Neural progenitor cell (in vitro differentiated cells): Measurements from ENCODE around the gene DCTN5. TPM values are rescaled to one million over a fixed set of nuclear protein-coding genes. Genes with fewer than 3 reads are reported as not detected.

Source experiments
- DNase-seq: peaks from one replicate; pipeline ENCODE4 v3.0.0-alpha.2; 2016; ENCODE audit warnings: low spot score
- H2AFZ ChIP-seq: fragments of 200-600 bp; sonication (generic); replicated peaks from 2 replicates; pipeline ENCODE4 v1.6.1; 2016; ENCODE audit warnings: antibody characterized with exemption
- H3F3A ChIP-seq: fragments of 200-600 bp; sonication (generic); 2 replicates; pipeline ENCODE4 v1.6.1; 2016; ENCODE audit warnings: antibody characterized with exemption, low read depth
- H3K27ac ChIP-seq: fragments of 200-600 bp; sonication (generic); 2 replicates; pipeline ENCODE4 v1.5.1; 2016; ENCODE audit warnings: mild to moderate bottlenecking
- H3K27me3 ChIP-seq: fragments of 200-600 bp; sonication (generic); 2 replicates; pipeline ENCODE4 v1.6.1; 2016; ENCODE audit warnings: mild to moderate bottlenecking, moderate library complexity
- H3K36me3 ChIP-seq: fragments of 200-600 bp; sonication (generic); 2 replicates; pipeline ENCODE4 v1.5.1; 2016
- H3K4me1 ChIP-seq: fragments of 200-600 bp; sonication (generic); 2 replicates; pipeline ENCODE4 v1.6.1; 2016; ENCODE audit warnings: mixed run types
- H3K4me2 ChIP-seq: fragments of 200-600 bp; sonication (generic); 2 replicates; pipeline ENCODE4 v1.6.1; 2016
- H3K4me3 ChIP-seq: fragments of 200-600 bp; sonication (generic); 2 replicates; pipeline ENCODE4 v1.5.1; 2016
- H3K79me2 ChIP-seq: fragments of 200-600 bp; sonication (generic); 2 replicates; pipeline ENCODE4 v1.6.1; 2016; ENCODE audit warnings: low read depth
- H3K9ac ChIP-seq: fragments of 200-600 bp; sonication (generic); 2 replicates; pipeline ENCODE4 v1.6.1; 2016
- H3K9me3 ChIP-seq: fragments of 200-600 bp; sonication (generic); 2 replicates; pipeline ENCODE4 v1.5.1; 2016; ENCODE audit warnings: low read depth
- H4K20me1 ChIP-seq: fragments of 200-600 bp; sonication (generic); 2 replicates; pipeline ENCODE4 v1.6.1; 2016; ENCODE audit warnings: low read depth
- H3K27ac Mint-ChIP-seq: 3 replicates; pipeline ENCODE4 v1.8.0; 2021; ENCODE audit warnings: mixed read lengths
- H3K27me3 Mint-ChIP-seq: 2 replicates; pipeline ENCODE4 v1.8.0; 2022; ENCODE audit warnings: low read depth, mild to moderate bottlenecking, inconsistent platforms, moderate library complexity, mixed read lengths; ENCODE audit not compliant: insufficient read depth
- H3K36me3 Mint-ChIP-seq: 3 replicates; pipeline ENCODE4 v1.8.0; 2021; ENCODE audit warnings: mixed read lengths
- H3K4me1 Mint-ChIP-seq: 3 replicates; pipeline ENCODE4 v1.8.0; 2021; ENCODE audit warnings: mixed read lengths
- H3K4me3 Mint-ChIP-seq: 3 replicates; pipeline ENCODE4 v1.8.0; 2021; ENCODE audit warnings: mild to moderate bottlenecking, moderate library complexity, mixed read lengths
- H3K9me3 Mint-ChIP-seq: 3 replicates; pipeline ENCODE4 v1.8.0; 2020; ENCODE audit warnings: mixed read lengths
- EZH2 ChIP-seq: fragments of 200-600 bp; sonication (generic); IDR thresholded peaks from 2 replicates; pipeline ENCODE4 v1.6.1; 2017; ENCODE audit warnings: antibody characterized with exemption, mild to moderate bottlenecking, moderate library complexity
- EZH2phosphoT487 ChIP-seq: fragments of 200-600 bp; sonication (generic); IDR thresholded peaks from 2 replicates; pipeline ENCODE4 v1.6.1; 2017; ENCODE audit warnings: antibody characterized with exemption
- total RNA-seq: library from RNA; depleted of rRNA; stranded (reverse); fragments of >200 nt; gene quantifications from 2 replicates; pipeline ENCODE4 v1.2.3, GENCODE V29; 2015; ENCODE audit warnings: low replicate concordance
- TF ChIP-seq, protein P1 (sequence below): fragments of 200-600 bp; sonication (generic); IDR thresholded peaks from 2 replicates; pipeline ENCODE4 v1.5.1; 2017; ENCODE audit warnings: antibody characterized with exemption, mild to moderate bottlenecking

Gene DCTN5
- total RNA-seq, 1 donor from 2014 or later = 35.7 TPM

DNA sequence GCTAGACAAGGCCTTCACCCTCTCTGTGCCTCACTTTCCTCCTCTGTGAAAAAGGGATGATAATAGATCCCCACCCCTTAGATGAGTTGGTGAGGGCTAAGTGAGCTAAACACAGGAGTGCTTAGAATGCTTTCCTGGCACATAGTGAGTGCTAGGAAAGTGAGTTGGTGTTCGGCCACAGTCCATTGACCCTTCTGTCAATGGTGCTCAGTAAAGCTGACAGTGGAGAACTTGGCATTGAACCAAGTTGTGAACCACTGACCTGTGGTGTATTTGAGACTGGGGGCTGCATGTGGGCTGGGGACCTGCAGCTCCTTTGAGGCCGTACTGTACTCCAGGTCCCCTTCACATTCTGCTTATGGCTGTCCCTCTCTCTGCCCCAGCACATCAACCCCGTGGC is 42.2 kb downstream of the DCTN5 start:
- no peak for TF ChIP-seq EZH2
- TF ChIP-seq, protein P1, sequence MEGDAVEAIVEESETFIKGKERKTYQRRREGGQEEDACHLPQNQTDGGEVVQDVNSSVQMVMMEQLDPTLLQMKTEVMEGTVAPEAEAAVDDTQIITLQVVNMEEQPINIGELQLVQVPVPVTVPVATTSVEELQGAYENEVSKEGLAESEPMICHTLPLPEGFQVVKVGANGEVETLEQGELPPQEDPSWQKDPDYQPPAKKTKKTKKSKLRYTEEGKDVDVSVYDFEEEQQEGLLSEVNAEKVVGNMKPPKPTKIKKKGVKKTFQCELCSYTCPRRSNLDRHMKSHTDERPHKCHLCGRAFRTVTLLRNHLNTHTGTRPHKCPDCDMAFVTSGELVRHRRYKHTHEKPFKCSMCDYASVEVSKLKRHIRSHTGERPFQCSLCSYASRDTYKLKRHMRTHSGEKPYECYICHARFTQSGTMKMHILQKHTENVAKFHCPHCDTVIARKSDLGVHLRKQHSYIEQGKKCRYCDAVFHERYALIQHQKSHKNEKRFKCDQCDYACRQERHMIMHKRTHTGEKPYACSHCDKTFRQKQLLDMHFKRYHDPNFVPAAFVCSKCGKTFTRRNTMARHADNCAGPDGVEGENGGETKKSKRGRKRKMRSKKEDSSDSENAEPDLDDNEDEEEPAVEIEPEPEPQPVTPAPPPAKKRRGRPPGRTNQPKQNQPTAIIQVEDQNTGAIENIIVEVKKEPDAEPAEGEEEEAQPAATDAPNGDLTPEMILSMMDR = no peak
- no peak for TF ChIP-seq EZH2phosphoT487
- H3K4me2 ChIP-seq = no peak overlapping the region
- Mint-ChIP-seq H3K27me3 (peaks cover 6% of the 10 kb centered on the region), H3K9me3 (no peaks in the 10 kb centered on the region), H3K4me1 (peaks cover 25% of the 10 kb centered on the region), H3K36me3 (peaks cover 49% of the 10 kb centered on the region), H3K27ac (no peak overlapping the region), H3K4me3 (no peak overlapping the region)
- no peak overlapping the region for H2AFZ ChIP-seq
- H3K79me2 ChIP-seq = peaks cover 95% of the 10 kb centered on the region
- H3K4me1 ChIP-seq = peaks cover 19% of the 10 kb centered on the region
- H3K36me3 ChIP-seq = peaks cover 25% of the 10 kb centered on the region
- H3K4me3 ChIP-seq = no peak overlapping the region
- H3K9me3 ChIP-seq = no peaks in the 10 kb centered on the region
- H3F3A ChIP-seq = peaks cover 14% of the 10 kb centered on the region
- no peaks in the 10 kb centered on the region for H3K27me3 ChIP-seq
- H3K9ac ChIP-seq = no peak overlapping the region
- no peak overlapping the region for H3K27ac ChIP-seq
- DNase-seq = no peak
- H4K20me1 ChIP-seq = peaks cover 79% of the 10 kb centered on the region

DNA sequence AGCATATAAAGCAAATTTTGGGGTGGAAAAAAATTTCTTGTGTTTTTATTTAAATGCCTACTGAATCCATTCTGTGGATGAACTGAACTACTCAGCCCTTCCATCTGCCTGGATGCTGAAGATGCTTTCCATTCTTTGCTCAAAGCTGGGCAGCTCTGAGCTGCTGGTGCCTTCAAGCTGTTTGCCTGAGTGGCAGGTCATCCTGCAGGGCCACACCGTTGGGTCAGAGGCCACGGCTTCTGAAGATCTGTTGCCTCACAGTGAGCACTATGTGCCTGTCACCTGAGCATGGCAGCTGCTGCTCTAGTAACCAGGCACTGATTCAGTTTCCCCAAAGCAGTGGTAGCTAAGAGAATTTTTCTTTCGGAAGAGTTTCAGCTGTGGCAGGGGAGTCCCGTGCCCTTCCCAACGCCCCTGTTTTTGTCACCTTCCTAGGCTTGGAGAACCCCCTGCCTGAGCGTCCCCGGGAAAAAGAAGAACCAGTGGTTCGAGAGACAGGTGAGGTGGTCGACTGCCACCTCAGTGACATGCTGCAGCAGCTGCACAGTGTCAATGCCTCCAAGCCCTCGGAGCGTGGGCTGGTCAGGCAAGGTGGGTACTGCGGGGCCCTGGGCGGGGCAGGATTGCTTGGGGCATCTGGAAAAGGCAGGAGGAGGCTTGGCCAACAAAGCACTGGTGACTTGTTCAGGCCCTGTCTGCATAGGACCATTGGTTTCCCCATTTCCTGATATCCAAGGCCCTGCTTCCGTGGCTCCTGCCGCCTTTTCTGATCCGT is 46.0 kb downstream of the DCTN5 start:
- Histone ChIP-seq H3K27me3 (no peaks in the 10 kb centered on the region), H3K9ac (no peak overlapping the region), H3K4me1 (no peaks in the 10 kb centered on the region), H3K79me2 (peaks cover 60% of the 10 kb centered on the region), H3K4me2 (no peak overlapping the region), H2AFZ (no peak overlapping the region), H3K9me3 (no peaks in the 10 kb centered on the region), H3F3A (peaks cover 37% of the 10 kb centered on the region), H3K36me3 (peaks cover 22% of the 10 kb centered on the region), H3K27ac (no peak overlapping the region), H3K4me3 (no peak overlapping the region), H4K20me1 (peaks cover 48% of the 10 kb centered on the region)
- Mint-ChIP-seq H3K9me3 (no peaks in the 10 kb centered on the region), H3K27me3 (peaks cover 2% of the 10 kb centered on the region), H3K36me3 (peaks cover 40% of the 10 kb centered on the region), H3K27ac (no peak overlapping the region), H3K4me1 (peaks cover 3% of the 10 kb centered on the region), H3K4me3 (no peak overlapping the region)
- no peak for DNase-seq
- TF ChIP-seq EZH2 (no peak), EZH2phosphoT487 (no peak)
- TF ChIP-seq, protein P1 = no peak

DNA sequence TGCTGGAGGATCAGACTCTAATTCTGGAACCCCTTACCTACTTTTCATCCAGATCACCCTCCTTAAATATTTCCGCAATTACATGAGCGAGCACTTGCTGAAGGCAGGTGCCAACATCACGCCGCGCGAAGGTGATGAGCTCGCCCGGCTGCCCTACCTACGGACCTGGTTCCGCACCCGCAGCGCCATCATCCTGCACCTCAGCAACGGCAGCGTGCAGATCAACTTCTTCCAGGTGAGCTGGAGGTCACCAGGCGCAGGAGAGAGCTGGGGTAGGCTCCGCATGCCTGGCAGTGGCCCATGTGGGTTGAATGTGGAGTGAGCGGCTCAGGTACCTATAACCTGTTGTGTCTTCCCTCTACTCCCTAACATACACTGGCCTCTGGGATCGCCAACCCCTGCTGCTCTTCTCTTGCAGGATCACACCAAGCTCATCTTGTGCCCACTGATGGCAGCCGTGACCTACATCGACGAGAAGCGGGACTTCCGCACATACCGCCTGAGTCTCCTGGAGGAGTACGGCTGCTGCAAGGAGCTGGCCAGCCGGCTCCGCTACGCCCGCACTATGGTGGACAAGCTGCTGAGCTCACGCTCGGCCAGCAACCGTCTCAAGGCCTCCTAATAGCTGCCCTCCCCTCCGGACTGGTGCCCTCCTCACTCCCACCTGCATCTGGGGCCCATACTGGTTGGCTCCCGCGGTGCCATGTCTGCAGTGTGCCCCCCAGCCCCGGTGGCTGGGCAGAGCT is 48.3 kb downstream of the DCTN5 start:
- peaks cover 8% of the 10 kb centered on the region for H3K4me1 Mint-ChIP-seq
- H3K4me1 ChIP-seq = no peaks in the 10 kb centered on the region
- peaks cover 27% of the 10 kb centered on the region for H4K20me1 ChIP-seq
- H3K27me3 ChIP-seq = no peaks in the 10 kb centered on the region
- no peak overlapping the region for H2AFZ ChIP-seq
- peaks cover 54% of the 10 kb centered on the region for H3F3A ChIP-seq
- no peak overlapping the region for H3K27ac ChIP-seq
- H3K9ac ChIP-seq = no peak overlapping the region
- H3K4me3 Mint-ChIP-seq = no peak overlapping the region
- H3K4me3 ChIP-seq = no peak overlapping the region
- H3K4me2 ChIP-seq = no peak overlapping the region
- H3K9me3 ChIP-seq = no peaks in the 10 kb centered on the region
- no peak overlapping the region for H3K27ac Mint-ChIP-seq
- no peaks in the 10 kb centered on the region for H3K9me3 Mint-ChIP-seq
- H3K36me3 Mint-ChIP-seq = peaks cover 31% of the 10 kb centered on the region
- peaks cover 36% of the 10 kb centered on the region for H3K79me2 ChIP-seq
- no peak for TF ChIP-seq EZH2phosphoT487
- TF ChIP-seq EZH2 = no peak
- TF ChIP-seq, protein P1 = no peak
- no peak for DNase-seq
- H3K27me3 Mint-ChIP-seq = no peaks in the 10 kb centered on the region
- H3K36me3 ChIP-seq = peaks cover 21% of the 10 kb centered on the region
